Esophagus muscularis mucosa (tissue), 4 donors: ENCODE results near the gene ATP10A. TPM values are rescaled to one million over a fixed set of nuclear protein-coding genes. Genes with fewer than 3 reads are reported as not detected.

Source experiments
- DNase-seq: peaks from one replicate; pipeline ENCODE4 v3.0.0-alpha.2; 2017; ENCODE audit errors: extremely low spot score
- H3K27ac ChIP-seq, 4 donors: fragments of 200-600 bp; sonication (generic); replicated peaks in 1 of 4; 1 replicate in 3 of 4; 2 replicates in 1 of 4; pipeline ENCODE4 v1.5.1; 2016 to 2019; ENCODE audit warnings: mild to moderate bottlenecking in 1 of 4
- H3K27me3 ChIP-seq, 4 donors: fragments of 200-600 bp; sonication (generic); one replicate each; pipeline versions ENCODE4 v1.5.1 to v1.6.0; 2016 to 2019
- H3K36me3 ChIP-seq, 4 donors: fragments of 200-600 bp; sonication (generic); one replicate each; pipeline ENCODE4 v1.5.1; 2016 to 2019
- H3K4me1 ChIP-seq, 4 donors: fragments of 200-600 bp; sonication (generic); one replicate each; pipeline ENCODE4 v1.5.1; 2016 to 2019
- H3K4me3 ChIP-seq, 4 donors: fragments of 200-600 bp; sonication (generic); 1 replicate in 2 of 4; 2 replicates in 2 of 4; pipeline ENCODE4 v1.5.1; 2016 to 2019; ENCODE audit warnings: mild to moderate bottlenecking in 4 of 4, moderate library complexity in 1 of 4
- H3K9me3 ChIP-seq, 4 donors: fragments of 200-600 bp; sonication (generic); 1 replicate in 3 of 4; 2 replicates in 1 of 4; pipeline ENCODE4 v1.5.1; 2016 to 2019
- CTCF ChIP-seq, 3 experiments: fragments of 200-600 bp in 2 of 3; fragments of 450-650 bp in 1 of 3; sonication (generic) in 2 of 3; IDR thresholded peaks; one replicate each; pipeline ENCODE4 v1.5.1; 2017 to 2019; ENCODE audit warnings: antibody characterized with exemption in 3 of 3, mild to moderate bottlenecking in 2 of 3, moderate library complexity in 1 of 3
- EP300 ChIP-seq: sonication (generic); formaldehyde crosslinking; IDR thresholded peaks from one replicate; pipeline ENCODE4 v1.6.1; 2017; ENCODE audit warnings: antibody characterized with exemption
- POLR2A ChIP-seq: fragments of 450-650 bp; IDR thresholded peaks from one replicate; pipeline ENCODE4 v1.6.1; 2017; ENCODE audit warnings: antibody characterized with exemption, moderate library complexity, mild to moderate bottlenecking, low read depth
- POLR2AphosphoS5 ChIP-seq, 2 donors: sonication (generic); formaldehyde crosslinking; IDR thresholded peaks; one replicate each; pipeline ENCODE4 v1.6.1; 2017; ENCODE audit warnings: antibody characterized with exemption in 2 of 2
- WGBS: methylation state at CpG from one replicate; pipeline ENCODE4 v1.1.5; 2018; 5-methylcytosine and 5-hydroxymethylcytosine counted together
- intact Hi-C: fragments of 100-400 bp; cut with DNase I; formaldehyde crosslinking; loops from one replicate; pipeline ENCODE4 v1.15.1; 2023
- total RNA-seq, 4 donors: library from RNA; depleted of rRNA; stranded (reverse); fragments of >200 nt; gene quantifications; one replicate each; pipeline versions ENCODE4 v1.1.0 to v1.2.1, GENCODE V29; 2016

ATP10A gene
- total RNA-seq, 4 donors from 2014 or later = 23.9 to 51.9 (median 32.6) TPM

DNA sequence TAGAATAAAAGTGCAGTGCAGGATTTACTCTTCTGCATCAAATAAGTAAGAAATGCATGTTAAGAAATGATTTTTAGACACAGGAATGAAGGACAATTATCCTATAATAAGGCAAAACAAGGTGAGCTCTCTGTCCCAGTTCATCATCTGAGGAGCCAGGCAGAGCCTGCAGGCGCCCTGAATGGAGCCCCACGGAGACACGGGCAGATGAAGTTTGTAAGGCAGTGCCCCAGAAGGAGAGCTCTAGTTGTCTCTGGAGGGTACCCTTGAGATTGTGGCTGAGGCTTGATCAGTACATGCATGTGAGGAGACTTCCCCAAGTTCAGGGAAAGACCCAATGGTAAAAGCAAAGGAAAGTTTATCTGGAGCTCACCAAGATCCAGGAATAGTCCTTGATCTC is 50.3 kb downstream of the ATP10A start:
- peaks cover 0 to 49% (median 37%) of the 10 kb centered on the region in 4 donors for H3K4me1 ChIP-seq
- DNase-seq = no peak
- TF ChIP-seq CTCF (IDR thresholded peaks at IDR 0.05) = no peak
- TF ChIP-seq EP300 = no peak
- no peak for TF ChIP-seq POLR2AphosphoS5 (IDR thresholded peaks at IDR 0.05)
- no peak for TF ChIP-seq POLR2A
- intact Hi-C loops = no loop called here
- H3K27me3 ChIP-seq = no peaks in the 10 kb centered on the region
- no peaks in the 10 kb centered on the region for H3K36me3 ChIP-seq
- 87% methylated on average over 3 of the region's 3 CpGs for WGBS
- H3K9me3 ChIP-seq = no peaks in the 10 kb centered on the region
- no peak overlapping the region for H3K4me3 ChIP-seq
- H3K27ac ChIP-seq = no peak overlapping the region

- no peaks in the 10 kb centered on the region for H3K9me3 ChIP-seq
- WGBS = 77% methylated on average over 4 of the region's 4 CpGs
- no peak overlapping the region for H3K4me3 ChIP-seq
- intact Hi-C loops = no loop called here
- no peak for DNase-seq
- no peaks in the 10 kb centered on the region for H3K36me3 ChIP-seq
- H3K27me3 ChIP-seq = no peaks in the 10 kb centered on the region
- peaks cover 0 to 49% (median 37%) of the 10 kb centered on the region in 4 donors for H3K4me1 ChIP-seq
- no peak overlapping the region for H3K27ac ChIP-seq
- TF ChIP-seq CTCF (IDR thresholded peaks at IDR 0.05) (no peak), POLR2A (no peak), POLR2AphosphoS5 (IDR thresholded peaks at IDR 0.05) (no peak), EP300 (no peak)
These were observed 51.1 kb downstream of the ATP10A start for GRCh38 chr15:25812073-25812472.

GRCh38 chr15:25811481-25811906 is 51.6 kb downstream of the ATP10A start:
- H3K9me3 ChIP-seq = no peaks in the 10 kb centered on the region
- H3K4me1 ChIP-seq = peaks cover 0 to 49% (median 37%) of the 10 kb centered on the region in 4 donors
- no peak for DNase-seq
- H3K27ac ChIP-seq = no peak overlapping the region
- no peaks in the 10 kb centered on the region for H3K36me3 ChIP-seq
- intact Hi-C loops = no loop called here
- no peak overlapping the region for H3K4me3 ChIP-seq
- TF ChIP-seq POLR2AphosphoS5 (IDR thresholded peaks at IDR 0.05) (no peak), CTCF (IDR thresholded peaks at IDR 0.05) (no peak), POLR2A (no peak), EP300 (no peak)
- H3K27me3 ChIP-seq = no peaks in the 10 kb centered on the region
- WGBS = 89% methylated on average over 9 of the region's 9 CpGs

- Histone ChIP-seq H3K27ac (peak overlapping the region in 2 of 4 donors; percentile 20 to 38), H3K36me3 (no peaks in the 10 kb centered on the region), H3K9me3 (no peaks in the 10 kb centered on the region), H3K4me3 (no peak overlapping the region), H3K4me1 (peaks cover 0 to 46% (median 37%) of the 10 kb centered on the region in 4 donors), H3K27me3 (no peaks in the 10 kb centered on the region)
- no peak for DNase-seq
- 76% methylated on average over 13 of the region's 13 CpGs for WGBS
- TF ChIP-seq POLR2A = no peak
- peak in 1 of 2 donors; percentile 9 for TF ChIP-seq POLR2AphosphoS5 (IDR thresholded peaks at IDR 0.05)
- TF ChIP-seq CTCF (IDR thresholded peaks at IDR 0.05) = no peak
- intact Hi-C loops = no loop called here
These were observed 52.5 kb downstream of the ATP10A start for GRCh38 chr15:25810631-25811091.

GRCh38 chr15:25810154-25810553 is 53.0 kb downstream of the ATP10A start:
- WGBS = 91% methylated on average over 8 of the region's 8 CpGs
- TF ChIP-seq POLR2AphosphoS5 (IDR thresholded peaks at IDR 0.05) (no peak), CTCF (IDR thresholded peaks at IDR 0.05) (no peak), EP300 (no peak), POLR2A (no peak)
- Histone ChIP-seq H3K36me3 (no peaks in the 10 kb centered on the region), H3K4me1 (peaks cover 0 to 51% (median 37%) of the 10 kb centered on the region in 4 donors), H3K27ac (peak overlapping the region in 2 of 4 donors; percentile 20 to 38), H3K4me3 (no peak overlapping the region), H3K9me3 (no peaks in the 10 kb centered on the region), H3K27me3 (no peaks in the 10 kb centered on the region)
- no peak for DNase-seq
- intact Hi-C loops = no loop called here
